GM19397 (cell line): Measurements from ENCODE around the gene HOXD10.

Experiments
- ATAC-seq: cut with Tn5 transposase; IDR thresholded peaks from one replicate; pipeline ENCODE4 v1.9.1; 2021; ENCODE audit warnings: mild to moderate bottlenecking, moderate library complexity; ENCODE audit not compliant: unreplicated experiment

HOXD10 gene

GRCh38 chr2:176160986-176161824, 44.6 kb downstream of the HOXD10 start:
- ATAC-seq, result no peak

- ATAC-seq, result no peak
Measured at GRCh38 chr2:176161825-176162626, 45.4 kb downstream of the HOXD10 start.

- ATAC-seq, result no peak
Measured at GRCh38 chr2:176162911-176163671, 46.5 kb downstream of the HOXD10 start.

GRCh38 chr2:176163672-176164056, 47.1 kb downstream of the HOXD10 start:
- ATAC-seq, result no peak

- ATAC-seq, result no peak
Measured at GRCh38 chr2:176164201-176164600, 47.6 kb downstream of the HOXD10 start.

- ATAC-seq, result no peak
Measured at GRCh38 chr2:176164611-176165369, 48.2 kb downstream of the HOXD10 start.

- no peak for ATAC-seq
Measured at GRCh38 chr2:176165370-176166050, 48.9 kb downstream of the HOXD10 start.

GRCh38 chr2:176166272-176166671, 49.7 kb downstream of the HOXD10 start:
- no peak for ATAC-seq

- ATAC-seq, result no peak
Measured at GRCh38 chr2:176167398-176167797, 50.8 kb downstream of the HOXD10 start.

- ATAC-seq, result no peak
Measured at GRCh38 chr2:176169181-176169580, 52.6 kb downstream of the HOXD10 start.
